Activated T-helper 2 cell treated with anti-CD3 and anti-CD28 coated beads, Interferon-gamma antibody, Interleukin-2, Interleukin-4, amounts not matched to agents 10 μg/mL and 5 μg/mL and 100 μg/mL, durations not matched to agents 14 hours and 24 hours and 36 hours (primary cell): ENCODE measurements around the gene DOCK9. TPM values are rescaled to one million over a fixed set of nuclear protein-coding genes. Genes with fewer than 3 reads are reported as not detected.

Experiments used
- DNase-seq: peaks from one replicate; pipeline ENCODE4 v3.0.0; 2021; ENCODE audit warnings: low spot score
- H3K27ac Mint-ChIP-seq: one replicate; pipeline ENCODE4 v1.8.0; 2021; ENCODE audit warnings: mixed read lengths
- H3K27me3 Mint-ChIP-seq: one replicate; pipeline ENCODE4 v1.8.0; 2021; ENCODE audit warnings: low read depth, mixed read lengths
- H3K36me3 Mint-ChIP-seq: one replicate; pipeline ENCODE4 v1.8.0; 2021; ENCODE audit warnings: low read depth, mixed read lengths
- H3K4me1 Mint-ChIP-seq: one replicate; pipeline ENCODE4 v1.8.0; 2021; ENCODE audit warnings: low read depth, mixed read lengths
- H3K4me3 Mint-ChIP-seq: one replicate; pipeline ENCODE4 v1.8.0; 2021; ENCODE audit warnings: low read depth, mild to moderate bottlenecking, moderate library complexity, mixed read lengths
- H3K9me3 Mint-ChIP-seq: one replicate; pipeline ENCODE4 v1.8.0; 2021; ENCODE audit warnings: mixed read lengths
- intact Hi-C: fragments of 100-400 bp; cut with micrococcal nuclease; formaldehyde crosslinking; loops from one replicate; pipeline ENCODE4 v1.15.1; 2023
- total RNA-seq: library from RNA; stranded (reverse); gene quantifications from 2 replicates; pipeline ENCODE4 v1.2.3, GENCODE V29; 2022

The DOCK9 gene
- total RNA-seq, 1 donor from 2014 or later = 40.7 TPM

GRCh38 chr13:98994896-98995295 is 17.0 kb upstream of the DOCK9 start:
- Mint-ChIP-seq H3K36me3 (peaks cover 8% of the 10 kb centered on the region), H3K27ac (no peak overlapping the region), H3K9me3 (no peaks in the 10 kb centered on the region), H3K27me3 (no peaks in the 10 kb centered on the region), H3K4me1 (peaks cover 54% of the 10 kb centered on the region), H3K4me3 (no peak overlapping the region)
- intact Hi-C loops = no loop called here
- DNase-seq = no peak

GRCh38 chr13:98994080-98994479 is 16.2 kb upstream of the DOCK9 start:
- Mint-ChIP-seq H3K36me3 (peaks cover 10% of the 10 kb centered on the region), H3K9me3 (no peaks in the 10 kb centered on the region), H3K4me3 (no peak overlapping the region), H3K4me1 (peaks cover 53% of the 10 kb centered on the region), H3K27ac (no peak overlapping the region), H3K27me3 (no peaks in the 10 kb centered on the region)
- DNase-seq = no peak
- intact Hi-C loops = no loop called here

DNA sequence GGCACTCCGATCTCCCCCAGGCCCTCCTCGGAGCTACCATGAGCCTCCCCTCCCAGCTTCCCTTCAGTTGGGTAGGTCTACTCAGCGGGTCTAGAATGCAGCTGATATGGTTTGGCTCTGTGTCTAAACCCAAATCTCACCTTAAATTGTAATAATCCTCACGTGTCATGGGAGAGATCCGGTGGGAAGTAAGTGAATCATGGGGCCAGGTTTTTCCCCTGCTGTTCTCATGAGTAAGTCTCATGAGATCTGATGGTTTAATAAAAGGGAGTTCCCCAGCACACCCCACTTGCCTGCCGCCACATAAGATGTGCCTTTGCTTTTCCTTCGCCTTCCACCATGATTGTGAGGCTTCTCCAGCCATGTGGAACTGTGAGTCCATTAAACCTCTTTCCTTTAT is 14.5 kb upstream of the DOCK9 start:
- DNase-seq = no peak
- intact Hi-C loops = no loop called here
- Mint-ChIP-seq H3K9me3 (no peaks in the 10 kb centered on the region), H3K27ac (no peak overlapping the region), H3K27me3 (no peaks in the 10 kb centered on the region), H3K36me3 (peaks cover 10% of the 10 kb centered on the region), H3K4me3 (no peak overlapping the region), H3K4me1 (peaks cover 42% of the 10 kb centered on the region)

DNA sequence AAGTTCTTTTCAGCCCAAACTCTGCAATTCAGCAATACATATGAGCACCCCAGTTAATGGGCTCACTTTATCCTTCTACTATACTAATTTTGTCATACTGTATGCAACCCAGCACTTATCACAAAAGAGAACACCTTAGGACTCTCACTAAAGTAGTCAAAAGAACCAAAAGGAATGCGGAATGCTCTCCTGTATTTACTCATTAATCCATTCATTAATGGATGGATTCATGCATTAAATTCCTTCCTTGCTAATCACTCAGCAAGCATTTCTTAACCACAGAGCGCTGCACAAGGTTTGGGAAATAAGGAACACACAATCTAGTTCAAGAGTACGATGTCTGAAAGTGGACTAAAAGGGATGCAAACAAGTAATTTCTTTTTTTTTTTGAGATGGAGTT is 12.8 kb upstream of the DOCK9 start:
- Mint-ChIP-seq H3K4me1 (peaks cover 31% of the 10 kb centered on the region), H3K4me3 (no peak overlapping the region), H3K9me3 (no peaks in the 10 kb centered on the region), H3K27me3 (no peaks in the 10 kb centered on the region), H3K27ac (no peak overlapping the region), H3K36me3 (peaks cover 10% of the 10 kb centered on the region)
- no peak for DNase-seq
- intact Hi-C loops = no loop called here

DNA sequence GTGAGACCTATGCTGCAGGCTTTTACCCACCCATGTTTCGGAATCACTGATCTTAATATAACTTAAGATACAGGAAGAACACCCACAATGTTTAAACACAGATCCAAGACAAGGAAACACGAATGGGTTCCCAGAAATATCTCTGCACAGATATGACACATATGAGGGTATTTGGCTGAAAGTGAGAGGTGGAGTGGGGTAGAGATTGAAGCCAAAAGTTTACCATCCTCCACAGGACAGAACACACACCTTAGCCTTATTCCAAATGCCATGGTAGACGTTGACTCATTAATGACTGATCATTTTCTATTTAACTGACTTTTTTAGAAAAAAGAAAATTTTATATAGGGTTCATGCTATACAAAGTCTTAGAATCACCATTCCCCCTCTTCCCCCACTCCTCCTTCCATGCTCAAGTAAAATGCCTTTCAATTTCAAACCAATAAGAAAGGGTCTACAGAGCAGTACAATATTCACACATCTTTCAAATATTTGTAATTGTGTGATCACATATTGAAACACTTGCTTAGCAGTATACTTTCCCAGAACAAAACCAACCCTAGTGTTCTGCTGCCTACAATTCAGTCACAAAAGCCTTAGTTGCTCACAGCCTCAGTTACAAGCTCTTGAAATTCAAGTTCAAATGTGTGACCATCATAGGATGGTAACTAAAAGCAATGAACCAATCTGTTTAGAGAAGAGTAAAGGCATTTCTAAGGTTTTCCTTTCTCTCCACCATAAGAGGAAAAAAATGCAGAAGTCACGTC is 11.8 kb upstream of the DOCK9 start:
- Mint-ChIP-seq H3K27me3 (no peaks in the 10 kb centered on the region), H3K4me3 (no peak overlapping the region), H3K27ac (no peak overlapping the region), H3K4me1 (peaks cover 28% of the 10 kb centered on the region), H3K36me3 (peaks cover 10% of the 10 kb centered on the region), H3K9me3 (no peaks in the 10 kb centered on the region)
- intact Hi-C loops = loop anchor here (1.0 to 5.0 kb wide), 2 partner anchors 9 to 38 kb away; no protein-coding TSS in a partner anchor
- no peak for DNase-seq

DNA sequence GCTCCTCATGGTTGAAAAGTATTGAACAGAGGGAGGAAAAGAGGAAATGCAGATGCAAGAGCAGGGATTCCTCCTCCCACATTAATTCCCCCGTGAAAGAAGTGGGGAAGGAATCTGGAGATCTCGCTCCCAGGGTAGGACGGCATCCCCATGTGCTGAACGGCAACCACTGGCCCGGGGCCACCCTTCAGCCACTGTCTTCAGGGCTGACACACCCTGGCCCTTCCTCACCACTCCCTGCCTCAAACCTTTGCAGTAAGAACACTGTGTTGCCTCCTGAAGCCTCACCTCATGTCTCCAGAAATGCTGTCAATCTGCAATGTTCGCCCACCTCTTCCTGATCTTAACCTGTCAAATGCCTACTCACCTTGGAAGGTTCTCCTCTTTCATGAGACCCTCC is 10.9 kb upstream of the DOCK9 start:
- H3K27me3 Mint-ChIP-seq = no peaks in the 10 kb centered on the region
- H3K36me3 Mint-ChIP-seq = peaks cover 10% of the 10 kb centered on the region
- intact Hi-C loops = loop anchor here (1.0 to 5.0 kb wide), 2 partner anchors 10 to 39 kb away; no protein-coding TSS in a partner anchor
- H3K4me1 Mint-ChIP-seq = peaks cover 31% of the 10 kb centered on the region
- H3K4me3 Mint-ChIP-seq = no peak overlapping the region
- DNase-seq = no peak
- no peak overlapping the region for H3K27ac Mint-ChIP-seq
- H3K9me3 Mint-ChIP-seq = no peaks in the 10 kb centered on the region

- DNase-seq = no peak
- H3K4me3 Mint-ChIP-seq = no peak overlapping the region
- H3K4me1 Mint-ChIP-seq = peaks cover 31% of the 10 kb centered on the region
- peaks cover 10% of the 10 kb centered on the region for H3K36me3 Mint-ChIP-seq
- intact Hi-C loops = loop anchor here (5.0 kb wide), 1 partner anchor 39 kb away; no protein-coding TSS in a partner anchor
- no peaks in the 10 kb centered on the region for H3K27me3 Mint-ChIP-seq
- H3K27ac Mint-ChIP-seq = no peak overlapping the region
- no peaks in the 10 kb centered on the region for H3K9me3 Mint-ChIP-seq
Observed at GRCh38 chr13:98988277-98988676, 10.4 kb upstream of the DOCK9 start.

DNA sequence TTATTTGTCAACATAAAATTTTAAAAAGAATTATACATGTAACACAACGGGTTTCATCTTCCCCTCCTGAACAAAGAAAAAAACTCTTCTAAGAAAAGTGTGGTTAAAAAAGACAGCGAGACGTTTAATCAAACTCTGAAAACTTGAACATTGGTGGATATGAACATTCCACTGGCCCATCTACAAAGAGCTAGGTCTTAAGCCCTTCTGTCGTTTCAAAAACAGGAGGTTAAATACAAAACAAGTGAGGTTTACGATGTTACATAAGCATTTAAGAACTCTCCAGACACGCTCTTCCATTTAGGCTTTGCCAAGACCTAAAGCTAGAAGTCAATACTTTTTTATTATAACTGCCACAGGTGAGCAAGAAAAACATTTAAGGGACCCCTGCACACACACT is 9.4 kb upstream of the DOCK9 start:
- H3K36me3 Mint-ChIP-seq = peaks cover 10% of the 10 kb centered on the region
- no peak for DNase-seq
- H3K4me3 Mint-ChIP-seq = no peak overlapping the region
- intact Hi-C loops = loop anchor here (5.0 kb wide), 1 partner anchor 40 kb away; no protein-coding TSS in a partner anchor
- H3K4me1 Mint-ChIP-seq = peaks cover 37% of the 10 kb centered on the region
- no peaks in the 10 kb centered on the region for H3K27me3 Mint-ChIP-seq
- no peak overlapping the region for H3K27ac Mint-ChIP-seq
- no peaks in the 10 kb centered on the region for H3K9me3 Mint-ChIP-seq

DNA sequence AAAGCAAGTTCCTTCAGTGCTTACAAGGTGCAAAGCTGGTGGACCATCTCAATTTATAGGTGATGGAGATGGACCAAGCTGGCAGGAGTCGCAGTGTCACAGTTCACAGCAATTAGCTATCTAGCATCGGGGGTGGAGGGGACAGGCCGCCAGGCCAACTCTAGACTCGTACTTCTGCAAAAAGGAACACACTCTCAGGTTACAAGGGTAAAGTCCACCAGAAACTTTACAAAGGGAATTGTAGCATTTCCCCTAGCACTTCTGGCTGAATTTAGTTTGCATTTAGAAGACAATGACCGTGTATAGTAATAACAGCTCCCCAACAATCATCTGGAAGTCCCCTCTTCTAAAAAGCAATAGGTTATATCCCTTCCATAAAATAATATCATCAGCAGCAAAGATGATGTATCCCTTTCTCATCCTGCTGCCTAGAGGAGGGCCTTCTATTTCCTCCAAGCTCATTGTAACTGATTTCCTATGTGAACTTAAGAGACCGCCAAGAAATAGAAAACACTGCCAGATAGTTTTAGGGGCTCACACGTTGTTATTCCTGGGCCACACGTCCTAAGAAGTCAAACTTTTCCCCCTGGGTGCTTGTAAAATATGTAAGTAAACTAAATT is 8.5 kb upstream of the DOCK9 start:
- H3K9me3 Mint-ChIP-seq = no peaks in the 10 kb centered on the region
- DNase-seq = no peak
- peaks cover 15% of the 10 kb centered on the region for H3K36me3 Mint-ChIP-seq
- no peak overlapping the region for H3K27ac Mint-ChIP-seq
- H3K27me3 Mint-ChIP-seq = no peaks in the 10 kb centered on the region
- no peak overlapping the region for H3K4me3 Mint-ChIP-seq
- intact Hi-C loops = loop anchor here (5.0 kb wide), 1 partner anchor 41 kb away; no protein-coding TSS in a partner anchor
- peaks cover 45% of the 10 kb centered on the region for H3K4me1 Mint-ChIP-seq

GRCh38 chr13:98985591-98985990 is 7.7 kb upstream of the DOCK9 start:
- intact Hi-C loops = loop anchor here (5.0 kb wide), 1 partner anchor 42 kb away; no protein-coding TSS in a partner anchor
- H3K4me3 Mint-ChIP-seq = no peak overlapping the region
- H3K9me3 Mint-ChIP-seq = no peaks in the 10 kb centered on the region
- no peaks in the 10 kb centered on the region for H3K27me3 Mint-ChIP-seq
- no peak overlapping the region for H3K27ac Mint-ChIP-seq
- peaks cover 46% of the 10 kb centered on the region for H3K4me1 Mint-ChIP-seq
- H3K36me3 Mint-ChIP-seq = peaks cover 14% of the 10 kb centered on the region
- no peak for DNase-seq

- no peak overlapping the region for H3K4me3 Mint-ChIP-seq
- H3K4me1 Mint-ChIP-seq = peaks cover 42% of the 10 kb centered on the region
- H3K27me3 Mint-ChIP-seq = no peaks in the 10 kb centered on the region
- H3K27ac Mint-ChIP-seq = no peak overlapping the region
- peaks cover 8% of the 10 kb centered on the region for H3K36me3 Mint-ChIP-seq
- intact Hi-C loops = loop anchor here (5.0 kb wide), 1 partner anchor 42 kb away; no protein-coding TSS in a partner anchor
- H3K9me3 Mint-ChIP-seq = no peaks in the 10 kb centered on the region
- DNase-seq = no peak
Observed at GRCh38 chr13:98984983-98985382, 7.1 kb upstream of the DOCK9 start.

- H3K9me3 Mint-ChIP-seq = no peaks in the 10 kb centered on the region
- no peaks in the 10 kb centered on the region for H3K27me3 Mint-ChIP-seq
- peaks cover 5% of the 10 kb centered on the region for H3K36me3 Mint-ChIP-seq
- DNase-seq = no peak
- no peak overlapping the region for H3K27ac Mint-ChIP-seq
- no peak overlapping the region for H3K4me3 Mint-ChIP-seq
- H3K4me1 Mint-ChIP-seq = peaks cover 34% of the 10 kb centered on the region
- intact Hi-C loops = no loop called here
Observed at GRCh38 chr13:98984118-98984517, 6.3 kb upstream of the DOCK9 start.

- Mint-ChIP-seq H3K4me1 (peaks cover 28% of the 10 kb centered on the region), H3K27ac (no peak overlapping the region), H3K4me3 (no peak overlapping the region), H3K27me3 (no peaks in the 10 kb centered on the region), H3K9me3 (no peaks in the 10 kb centered on the region), H3K36me3 (peaks cover 5% of the 10 kb centered on the region)
- DNase-seq = no peak
- intact Hi-C loops = no loop called here
Observed at GRCh38 chr13:98983182-98983581, 5.3 kb upstream of the DOCK9 start.
